GM12878 (cell line): ENCODE data around the gene SMAD1. TPM values are rescaled to one million over a fixed set of nuclear protein-coding genes. Genes with fewer than 3 reads are reported as not detected.

Experiments used
- ATAC-seq: fragments of 200-7000 bp; cut with Tn5 transposase; 3 replicates; pipeline ENCODE4 v1.9.1; 2020; ENCODE audit warnings: mild to moderate bottlenecking, moderate library complexity
- BruUV-seq: library from RNA; stranded (reverse); fragments of 400-500 nt; replicated peaks from 2 replicates; lab custom pipeline; 2021; lab: Mats Ljungman, UMichigan
- CTCF ChIA-PET: fragments of 300-600 bp; sonication (Branson Sonifier 250); formaldehyde crosslinking; extraction: SDS; loops from one replicate; lab custom pipeline; 2021; ENCODE audit warnings: inconsistent platforms; lab: Yijun Ruan, JAX
- POLR2A ChIA-PET: fragments of 350-600 bp; formaldehyde crosslinking; extraction: SDS; loops from one replicate; lab custom pipeline; 2021; ENCODE audit warnings: inconsistent platforms; lab: Charles Lee
- RAD21 ChIA-PET: fragments of 300-600 bp; sonication (Branson Sonifier 250); formaldehyde crosslinking; loops from one replicate; lab custom pipeline; 2023; ENCODE audit warnings: antibody characterized with exemption; ENCODE audit not compliant: unreplicated experiment; lab: Charles Lee
- SMC1A ChIA-PET: fragments of 300-600 bp; sonication (Branson Sonifier 250); formaldehyde crosslinking; loops from one replicate; lab custom pipeline; 2023; ENCODE audit not compliant: unreplicated experiment, uncharacterized antibody; lab: Charles Lee
- DNase-seq: peaks from one replicate; pipeline ENCODE4 v3.0.0-alpha.2; 2011; ENCODE audit warnings: low read depth, low spot score
- FAIRE-seq: peaks from 3 replicates; lab custom pipeline; 2011; peaks lifted over from hg19 to GRCh38; lab: Jason Lieb, UNC
- H2AFZ ChIP-seq: 2 replicates; pipeline ENCODE4 v1.6.0; 2011; ENCODE audit warnings: low read depth, low read length, control low read depth; ENCODE audit not compliant: control insufficient read depth
- H3K27ac ChIP-seq: 2 replicates; pipeline ENCODE4 v1.5.1; 2011; ENCODE audit warnings: control low read depth; ENCODE audit not compliant: control insufficient read depth, insufficient read depth
- H3K27me3 ChIP-seq, 2 experiments: replicated peaks in 1 of 2; 2 replicates each; pipeline versions ENCODE4 v1.6.0 to v1.6.1; 2011; ENCODE audit warnings: low read length in 1 of 2; ENCODE audit not compliant: control insufficient read depth in 2 of 2, insufficient read depth in 2 of 2
- H3K36me3 ChIP-seq, 2 experiments: 2 replicates each; pipeline ENCODE4 v1.5.1; 2011; ENCODE audit warnings: low read length in 1 of 2; ENCODE audit not compliant: control insufficient read depth in 2 of 2, insufficient read depth in 2 of 2
- H3K4me1 ChIP-seq: 2 replicates; pipeline ENCODE4 v1.6.1; 2011; ENCODE audit warnings: mild to moderate bottlenecking, low read length, moderate library complexity, mixed read lengths; ENCODE audit not compliant: control insufficient read depth, insufficient read depth
- H3K4me2 ChIP-seq: 2 replicates; pipeline ENCODE4 v1.6.0; 2011; ENCODE audit warnings: control low read depth; ENCODE audit not compliant: control insufficient read depth, insufficient read depth
- H3K4me3 ChIP-seq: fragments of 200-600 bp; sonication (generic); 2 replicates; pipeline ENCODE4 v1.5.1; 2016
- H3K79me2 ChIP-seq: 2 replicates; pipeline ENCODE4 v1.6.0; 2011; ENCODE audit warnings: low read length; ENCODE audit not compliant: control insufficient read depth, insufficient read depth
- H3K9ac ChIP-seq: 2 replicates; pipeline ENCODE4 v1.8.0; 2011; ENCODE audit warnings: low read length, control low read depth, mixed read lengths; ENCODE audit not compliant: control insufficient read depth, insufficient read depth
- H3K9me3 ChIP-seq: replicated peaks from 3 replicates; pipeline ENCODE4 v1.5.1; 2011; ENCODE audit warnings: mild to moderate bottlenecking, low read length; ENCODE audit not compliant: control insufficient read depth, insufficient read depth
- H4K20me1 ChIP-seq: 2 replicates; pipeline ENCODE4 v1.6.0; 2011; ENCODE audit not compliant: control insufficient read depth, insufficient read depth
- HDGF ChIP-seq: fragments of 450-650 bp; IDR thresholded peaks from 2 replicates; pipeline ENCODE4 v1.6.1; 2016; ENCODE audit warnings: antibody characterized with exemption
- NR2F1 ChIP-seq: fragments of 450-650 bp; conservative IDR thresholded peaks from 2 replicates; pipeline ENCODE4 v1.6.1; 2017; ENCODE audit warnings: mild to moderate bottlenecking
- SIN3A ChIP-seq: IDR thresholded peaks from 2 replicates; pipeline ENCODE4 v1.6.1; 2012; ENCODE audit warnings: low read depth, low read length, improper control_type of control experiment
- ZBTB4 ChIP-seq: fragments of 450-650 bp; formaldehyde crosslinking; IDR thresholded peaks from 2 replicates; pipeline ENCODE4 v1.4.0; 2022; ENCODE audit warnings: mild to moderate bottlenecking, moderate library complexity
- WGBS: methylation state at CpG from one replicate; pipeline ENCODE4 v1.1.6; 2016; ENCODE audit warnings: low lambda C conversion rate; ENCODE audit not compliant: insufficient replicate concordance, insufficient coverage; ENCODE audit errors: missing lambda C conversion rate; 5-methylcytosine and 5-hydroxymethylcytosine counted together
- in situ Hi-C: fragments of 300-500 bp; cut with MboI; formaldehyde crosslinking; loops from 9 replicates; pipeline ENCODE4 v1.14.3; 2018; ENCODE audit warnings: mixed read lengths
- intact Hi-C: fragments of 100-400 bp; cut with micrococcal nuclease; formaldehyde crosslinking; loops from one replicate; pipeline ENCODE4 v1.14.2; 2022; ENCODE audit not compliant: unreplicated experiment
- polyA plus RNA-seq, 11 experiments: library from polyadenylated mRNA; depleted of rRNA in 4 of 11; unstranded in 6 of 11; stranded (reverse) in 5 of 11; fragments of >200 nt; fragmentation: Nextera tagmentation in 4 of 11; fragmentation: Illumina TruSeq in 1 of 11; extraction: Ambion mirVana in 4 of 11; extraction: Trizol in 1 of 11; gene quantifications; 1 replicate in 1 of 11; 2 replicates in 10 of 11; pipeline versions ENCODE4 v1.2.1 to v1.2.3, GENCODE V29; 2011 to 2016; ENCODE audit warnings: inconsistent platforms in 2 of 11, missing spikeins in 2 of 11, low read depth in 1 of 11
- total RNA-seq, 4 experiments: library from RNA; depleted of rRNA in 3 of 4; stranded (reverse); fragments of >200 nt in 3 of 4; fragmentation: Illumina TruSeq in 1 of 4; extraction: Trizol in 1 of 4; gene quantifications; 2 replicates each; pipeline versions ENCODE4 v1.2.1 to v1.2.3, GENCODE V29; 2013 to 2021
- TF ChIP-seq, protein P1 (sequence below): fragments of 450-650 bp; IDR thresholded peaks from 2 replicates; pipeline ENCODE4 v1.6.1; 2017; ENCODE audit warnings: low read depth, mild to moderate bottlenecking, moderate library complexity

The SMAD1 gene
- total and polyA plus RNA-seq, 10 of the 15 experiments (the other 5 are each of a cell fraction or from before 2014, with no cell fraction given): 0.29 to 17.5 (median 13.6) TPM

DNA sequence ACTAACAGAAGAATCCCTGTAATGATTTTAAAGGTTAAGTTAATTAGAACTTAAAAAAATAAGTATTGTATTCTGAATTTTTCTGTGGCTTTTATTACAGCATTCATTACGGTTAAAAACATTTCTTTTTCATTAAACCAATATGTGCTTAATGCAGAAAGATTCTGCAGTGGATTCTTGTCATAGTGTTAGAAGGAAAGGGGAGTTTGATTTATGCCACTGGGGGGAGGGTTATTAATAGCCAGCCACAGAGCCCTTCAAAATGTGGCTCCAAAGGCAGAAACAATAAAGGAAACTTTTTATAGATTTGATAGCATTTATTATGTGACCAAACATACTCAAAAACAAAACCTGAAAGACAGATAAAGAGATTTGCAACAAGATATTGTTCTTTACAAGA lies 9.1 kb downstream of the SMAD1 start:
- H3K9me3 ChIP-seq: no peaks in the 10 kb centered on the region; the same call in 2 of the 3 replicates
- ChIA-PET SMC1A (no interaction called here), POLR2A (no interaction called here), RAD21 (no interaction called here), CTCF (no interaction called here)
- no peaks in the 10 kb centered on the region for H3K36me3 ChIP-seq
- in situ Hi-C loops: no loop called here
- no peak for DNase-seq
- H3K9ac ChIP-seq: no peak overlapping the region
- no peak for ATAC-seq
- WGBS: 48% methylated on average over 1 of the region's 1 CpG
- peaks cover 42% of the 10 kb centered on the region for H3K79me2 ChIP-seq
- peaks cover 9% of the 10 kb centered on the region; the same call in 1 of the 2 replicates for H3K4me1 ChIP-seq
- BruUV-seq: no TSS peak
- no peak overlapping the region for H3K27ac ChIP-seq
- no peak for FAIRE-seq
- H3K4me3 ChIP-seq: no peak overlapping the region
- H4K20me1 ChIP-seq: no peaks in the 10 kb centered on the region
- no peaks in the 10 kb centered on the region; a peak in 2 of 4 replicates for H3K27me3 ChIP-seq
- no peak overlapping the region for H2AFZ ChIP-seq
- intact Hi-C loops: no loop called here
- TF ChIP-seq, protein P1, sequence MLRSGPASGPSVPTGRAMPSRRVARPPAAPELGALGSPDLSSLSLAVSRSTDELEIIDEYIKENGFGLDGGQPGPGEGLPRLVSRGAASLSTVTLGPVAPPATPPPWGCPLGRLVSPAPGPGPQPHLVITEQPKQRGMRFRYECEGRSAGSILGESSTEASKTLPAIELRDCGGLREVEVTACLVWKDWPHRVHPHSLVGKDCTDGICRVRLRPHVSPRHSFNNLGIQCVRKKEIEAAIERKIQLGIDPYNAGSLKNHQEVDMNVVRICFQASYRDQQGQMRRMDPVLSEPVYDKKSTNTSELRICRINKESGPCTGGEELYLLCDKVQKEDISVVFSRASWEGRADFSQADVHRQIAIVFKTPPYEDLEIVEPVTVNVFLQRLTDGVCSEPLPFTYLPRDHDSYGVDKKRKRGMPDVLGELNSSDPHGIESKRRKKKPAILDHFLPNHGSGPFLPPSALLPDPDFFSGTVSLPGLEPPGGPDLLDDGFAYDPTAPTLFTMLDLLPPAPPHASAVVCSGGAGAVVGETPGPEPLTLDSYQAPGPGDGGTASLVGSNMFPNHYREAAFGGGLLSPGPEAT: no peak
- TF ChIP-seq SIN3A: no peak
- no peak overlapping the region for H3K4me2 ChIP-seq

- BruUV-seq: no TSS peak
- no peak overlapping the region for H3K4me3 ChIP-seq
Measured at GRCh38 chr4:145492376-145492775, 10.7 kb downstream of the SMAD1 start.

More at GRCh38 chr4:145492376-145492775, 10.7 kb downstream of the SMAD1 start:
- H3K27me3 ChIP-seq: no peaks in the 10 kb centered on the region; a peak in 2 of 4 replicates
- ATAC-seq (no peak), DNase-seq (no peak), FAIRE-seq (no peak)
- ChIA-PET RAD21 (no interaction called here), CTCF (interaction anchor here (1.1 kb wide), 1 partner anchor 65 kb away, joined by 4 read pairs; no protein-coding TSS in a partner anchor), POLR2A (interaction anchor here (0.6 kb wide), 1 partner anchor 171 kb away, joined by 3 read pairs; no protein-coding TSS in a partner anchor), SMC1A (no interaction called here)
- H2AFZ ChIP-seq: no peak overlapping the region
- H3K27ac ChIP-seq: no peak overlapping the region
- H4K20me1 ChIP-seq: no peaks in the 10 kb centered on the region
- no peaks in the 10 kb centered on the region; the same call in 2 of the 3 replicates for H3K9me3 ChIP-seq
- WGBS: 54% methylated on average over 3 of the region's 3 CpGs
- intact Hi-C loops: no loop called here
- H3K4me2 ChIP-seq: no peak overlapping the region
- H3K4me1 ChIP-seq: peaks cover 9% of the 10 kb centered on the region; the same call in 1 of the 2 replicates
- peaks cover 39% of the 10 kb centered on the region for H3K79me2 ChIP-seq
- in situ Hi-C loops: no loop called here
- no peak overlapping the region for H3K9ac ChIP-seq
- no peak for TF ChIP-seq NR2F1
- no peak for TF ChIP-seq ZBTB4 (CRISPR knock-in tag)
- TF ChIP-seq HDGF: no peak
- H3K36me3 ChIP-seq: no peaks in the 10 kb centered on the region
